ENCODE results near the gene TTC9B.

The TTC9B gene

DNA sequence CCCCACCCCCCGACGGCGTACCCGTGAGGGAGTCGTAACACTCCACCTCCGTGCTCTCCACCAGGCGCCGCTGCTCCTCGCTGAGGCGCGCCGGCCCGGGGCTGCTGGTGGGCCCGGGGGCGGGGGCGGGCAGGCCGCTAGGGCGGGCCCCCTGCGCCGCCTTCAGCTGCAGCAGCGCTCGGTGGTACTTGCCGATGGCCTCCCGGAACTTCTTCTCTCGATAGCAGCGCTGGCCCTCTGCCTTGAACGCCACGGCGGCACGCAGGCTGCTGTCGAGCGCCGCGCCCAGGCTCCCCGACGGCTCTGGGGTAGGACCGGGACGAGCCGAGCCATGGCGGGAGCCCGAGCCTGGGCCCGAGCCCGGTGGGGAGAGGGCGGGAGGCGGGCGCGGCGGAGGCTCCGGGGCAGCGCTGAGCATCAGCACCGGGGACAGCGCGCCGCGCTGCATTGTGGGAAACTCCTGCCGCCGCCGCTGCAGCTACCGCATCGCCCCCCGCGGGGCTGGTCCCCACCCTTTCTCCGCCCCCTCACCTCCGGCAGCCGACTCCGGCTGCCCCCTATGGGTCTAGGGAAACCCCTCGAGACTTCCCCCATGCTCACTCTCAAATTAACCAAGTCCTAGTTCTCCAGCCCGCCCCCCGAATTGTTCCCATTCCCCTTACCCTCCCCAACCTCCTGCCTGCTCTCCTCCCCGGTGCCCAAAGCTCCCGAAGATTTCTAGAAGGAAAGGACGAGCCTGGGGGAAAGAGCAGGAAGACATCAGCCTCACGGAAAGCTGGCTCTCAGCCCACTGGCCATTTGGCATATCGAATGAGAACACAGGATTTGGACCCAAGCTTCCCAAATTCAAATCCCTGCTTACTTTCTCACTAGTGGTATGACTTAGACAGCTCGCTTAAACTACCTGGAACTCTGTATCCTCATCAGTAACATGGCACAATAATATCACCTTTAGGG, at the start of gene TTC9B:
Gene TTC9B, minus strand, starts transcription at position 451 of the 957 bp plus-strand sequence. Its CDS starts 3 bp downstream, at position 448.
- DNase-seq = no peak

DNA sequence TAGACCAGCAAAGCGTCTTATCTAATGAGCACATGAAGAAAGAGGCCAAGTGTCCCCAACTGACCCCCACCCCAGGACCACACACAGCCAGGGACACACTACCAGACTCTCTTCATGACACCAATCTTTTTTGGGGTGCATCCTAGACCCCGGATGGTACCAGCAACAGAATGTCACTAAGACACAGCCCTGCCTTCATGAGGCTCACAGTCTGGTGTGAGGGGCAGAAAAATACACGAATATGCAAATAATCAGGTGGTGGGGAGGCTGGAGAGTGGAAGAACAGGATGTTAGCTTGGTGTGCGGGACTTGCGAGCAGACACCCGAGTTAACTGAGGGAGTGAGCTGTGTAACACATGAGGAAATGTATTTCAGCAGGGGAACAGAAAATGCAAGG, 49.4 kb upstream of the TTC9B start:
- no peak for DNase-seq

DNA sequence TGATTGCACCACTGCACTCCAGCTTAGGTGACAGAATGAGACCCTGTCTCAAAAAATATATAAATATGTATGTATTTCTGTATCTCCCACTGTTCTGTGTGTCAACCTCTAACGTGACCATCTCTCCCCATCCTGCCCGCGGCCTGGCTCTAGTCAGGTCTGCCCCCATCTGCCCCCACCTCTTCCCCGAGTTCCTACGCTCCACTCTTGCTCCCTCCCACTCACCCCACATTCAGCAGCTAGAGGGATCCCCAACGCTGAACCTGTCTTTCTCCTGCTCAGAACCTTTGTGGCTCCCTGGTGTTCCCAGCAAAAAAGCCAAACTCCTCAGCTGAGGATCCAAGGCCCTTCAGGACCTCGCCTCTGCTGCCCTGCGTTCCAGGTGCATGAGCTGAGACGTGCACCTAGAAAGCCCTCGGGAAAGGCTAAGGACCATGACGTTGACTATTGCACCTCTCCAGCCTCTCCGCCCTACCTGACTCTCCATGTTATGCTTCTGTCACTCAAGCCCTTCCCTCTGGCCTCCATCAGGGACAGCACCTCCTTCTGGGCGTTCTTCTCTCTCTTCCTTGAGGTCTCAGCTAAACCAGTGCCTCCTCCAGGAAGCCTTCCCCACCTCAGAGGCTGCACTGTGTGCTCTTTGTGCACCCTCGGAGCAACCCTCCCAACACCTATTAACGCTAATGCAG, 48.9 kb upstream of the TTC9B start:
- no peak for DNase-seq

DNA sequence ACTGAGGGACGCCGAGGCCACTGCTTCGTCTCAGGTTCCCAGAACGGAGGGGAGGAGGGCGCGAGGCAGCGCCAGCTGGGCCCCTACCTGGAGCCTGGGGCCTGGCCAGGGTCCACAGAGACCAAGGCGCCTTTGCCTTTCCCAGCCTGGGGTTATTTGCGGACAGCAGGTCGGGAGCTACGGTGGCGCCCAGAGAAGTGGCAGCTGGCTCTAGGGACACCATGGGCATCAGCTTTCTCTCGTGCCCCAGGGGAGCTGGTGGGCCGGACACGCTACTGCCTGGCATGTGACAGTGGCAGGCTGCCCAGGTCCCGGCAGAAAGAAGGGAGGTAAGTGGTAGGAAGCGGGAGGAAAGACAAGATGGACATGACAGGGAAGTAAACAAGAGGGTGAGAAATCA, 47.9 kb upstream of the TTC9B start:
- no peak for DNase-seq

DNA sequence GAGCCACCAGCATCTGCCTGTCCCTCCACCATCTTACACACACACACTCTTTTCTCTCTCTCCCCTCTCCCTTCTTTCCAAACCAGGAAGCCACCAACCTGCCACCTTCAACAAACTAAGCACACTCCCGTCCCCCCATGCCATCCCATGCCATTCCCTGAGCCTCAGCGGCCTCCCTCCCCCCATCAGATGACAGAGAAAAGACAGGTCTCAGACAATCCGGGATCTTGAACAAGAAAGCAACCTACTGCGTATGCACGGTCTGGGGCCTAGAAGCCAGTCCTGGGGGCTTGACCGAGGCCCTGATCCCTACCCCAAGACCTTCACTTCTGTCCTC, 47.5 kb upstream of the TTC9B start:
- DNase-seq = no peak

DNA sequence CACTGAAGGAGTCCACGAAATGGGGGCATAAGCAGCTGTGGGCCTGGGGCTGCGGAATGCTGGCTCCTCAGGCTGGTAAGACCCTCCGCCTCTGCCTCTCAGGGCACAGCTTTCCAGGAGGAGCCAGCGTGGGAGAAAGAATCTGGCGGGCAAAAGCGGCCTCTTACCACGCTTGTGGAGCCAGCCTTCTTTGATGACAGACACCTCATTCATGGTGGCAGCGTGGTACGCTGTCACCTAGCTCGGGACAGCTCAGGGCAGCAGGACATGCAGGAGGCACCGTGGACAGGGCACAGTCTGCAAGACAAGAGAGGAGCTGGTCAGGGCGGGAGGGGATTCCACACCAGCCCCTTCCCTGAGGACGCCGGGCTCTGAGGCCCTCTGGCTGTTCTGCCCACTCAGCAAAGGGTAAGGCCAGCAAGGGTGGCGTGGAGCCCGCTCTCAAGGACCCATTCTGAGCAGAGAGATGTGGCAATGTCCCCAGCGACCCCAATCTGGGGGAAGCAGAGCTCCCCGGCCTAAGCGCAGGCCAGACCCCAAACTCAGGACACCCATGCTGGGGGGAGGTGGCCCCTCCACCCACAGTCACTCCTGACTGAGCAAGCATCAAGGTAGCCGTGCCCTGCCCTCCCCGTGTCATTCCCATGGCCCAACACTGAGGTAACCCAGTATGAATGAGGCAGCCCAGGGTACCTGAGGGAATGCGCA, 47.0 kb upstream of the TTC9B start:
- no peak for DNase-seq

DNA sequence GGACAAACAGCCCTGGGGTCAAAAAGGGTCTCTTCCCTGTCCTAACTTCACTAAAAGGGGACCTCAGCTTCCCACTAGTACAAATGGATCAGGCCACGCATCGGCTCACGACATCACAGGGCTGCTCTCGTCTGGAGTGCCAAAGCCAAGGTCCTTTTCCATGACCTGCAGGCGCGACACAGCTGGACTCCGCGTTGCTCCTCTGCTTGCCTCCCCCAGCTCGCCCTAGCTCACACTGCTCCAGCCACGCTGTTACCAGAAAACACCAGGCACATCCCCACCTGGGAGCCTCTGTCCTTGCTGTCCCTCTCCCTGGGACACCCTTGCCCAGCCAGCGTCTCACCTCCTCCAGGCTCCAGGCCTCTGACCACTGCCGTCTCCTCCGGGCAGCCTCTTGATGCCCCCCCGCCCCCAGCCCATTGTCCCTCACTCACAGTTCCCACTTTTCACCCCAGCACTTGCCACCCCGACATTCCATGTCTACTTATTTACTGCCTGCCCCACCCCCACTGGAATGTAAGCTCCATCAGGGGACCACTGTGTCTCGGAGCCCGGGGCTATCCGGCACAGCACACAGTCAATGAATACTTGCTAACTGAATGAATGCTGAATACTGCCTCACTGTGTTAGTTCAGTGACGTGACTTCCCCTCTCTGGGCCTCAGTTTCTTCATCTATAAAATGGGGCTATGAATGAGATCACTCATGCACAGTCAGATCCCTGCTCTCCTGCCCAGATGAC, 46.3 kb upstream of the TTC9B start:
- DNase-seq = no peak

DNA sequence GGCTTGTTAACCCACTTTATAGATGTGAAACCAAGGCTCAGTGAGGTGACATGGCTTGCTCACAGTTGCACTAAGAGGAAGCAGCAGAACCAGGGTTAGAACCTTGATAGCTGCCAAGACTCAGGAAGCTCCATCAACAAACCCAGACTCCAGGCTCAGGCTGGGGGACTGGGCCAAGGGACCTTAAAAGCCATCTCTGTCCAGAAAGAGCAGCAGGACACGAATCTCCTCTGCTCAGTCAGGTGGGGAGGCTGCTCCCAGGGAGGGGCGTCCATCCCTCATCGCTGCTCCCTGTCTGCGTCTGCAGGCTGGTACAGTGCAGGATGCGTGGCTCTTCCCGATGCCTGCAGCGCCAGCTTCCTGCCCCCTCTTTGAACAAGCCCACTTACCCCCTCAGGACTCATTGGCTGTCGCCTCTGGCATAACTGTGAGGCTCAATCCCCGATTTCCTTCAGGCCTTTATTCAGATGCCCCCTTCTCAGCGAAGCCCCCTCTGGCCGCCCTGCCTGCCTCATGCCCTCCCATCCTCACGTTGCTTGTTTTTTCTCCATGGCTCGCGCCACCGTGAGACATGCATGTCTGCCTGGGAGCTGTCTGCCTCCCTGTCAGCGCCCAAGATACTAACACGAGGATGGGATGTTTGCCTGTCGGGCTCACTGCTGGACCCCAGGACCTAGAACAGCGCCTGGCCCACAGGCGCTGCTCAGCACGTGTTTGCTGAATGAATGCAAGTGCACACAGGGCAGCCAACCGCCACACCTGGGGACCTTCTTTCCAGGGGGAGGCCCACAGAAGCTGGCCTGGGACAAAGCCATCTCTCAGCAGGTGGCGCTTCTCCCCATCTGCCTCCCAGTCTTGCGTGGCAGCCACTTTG, 45.5 kb upstream of the TTC9B start:
- DNase-seq = no peak

DNA sequence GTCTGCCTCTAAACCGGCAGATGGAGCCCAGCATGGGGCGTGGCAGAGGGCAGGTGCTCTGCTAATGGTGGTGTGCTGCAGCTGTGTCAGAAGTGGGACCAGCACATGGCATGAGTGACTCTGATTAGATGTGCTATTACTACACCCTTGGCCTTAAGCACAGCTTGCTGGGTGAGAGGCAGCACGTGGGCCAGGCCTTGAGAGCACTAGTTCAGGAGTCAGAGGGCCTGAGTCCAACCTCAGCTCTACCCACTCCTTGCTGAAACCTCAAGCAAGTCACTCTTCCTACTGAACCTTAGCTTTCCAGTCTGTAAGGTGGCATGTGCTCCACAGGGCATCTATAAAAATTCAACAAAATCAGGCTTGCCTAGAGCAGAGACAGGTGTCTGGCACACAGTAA, 44.2 kb upstream of the TTC9B start:
- no peak for DNase-seq

DNA sequence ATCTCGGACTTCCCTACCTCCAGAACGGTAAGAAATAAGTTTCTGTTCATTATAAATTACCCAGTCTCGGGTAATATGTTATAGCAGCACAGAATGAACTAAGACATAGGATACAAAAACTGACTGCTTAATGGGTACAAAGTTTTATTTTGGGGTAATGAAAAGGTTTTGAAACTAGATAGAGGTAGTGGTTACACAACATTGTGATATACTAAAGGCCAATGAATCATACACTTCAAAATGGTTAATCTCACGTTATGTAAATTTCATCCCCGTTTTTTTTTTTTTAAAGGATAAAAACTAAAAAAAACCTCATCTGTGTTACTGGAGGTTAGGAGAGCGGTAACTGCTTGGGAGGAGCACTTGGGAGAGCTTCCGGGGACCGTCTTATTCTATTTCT, 43.4 kb upstream of the TTC9B start:
- DNase-seq = no peak

DNA sequence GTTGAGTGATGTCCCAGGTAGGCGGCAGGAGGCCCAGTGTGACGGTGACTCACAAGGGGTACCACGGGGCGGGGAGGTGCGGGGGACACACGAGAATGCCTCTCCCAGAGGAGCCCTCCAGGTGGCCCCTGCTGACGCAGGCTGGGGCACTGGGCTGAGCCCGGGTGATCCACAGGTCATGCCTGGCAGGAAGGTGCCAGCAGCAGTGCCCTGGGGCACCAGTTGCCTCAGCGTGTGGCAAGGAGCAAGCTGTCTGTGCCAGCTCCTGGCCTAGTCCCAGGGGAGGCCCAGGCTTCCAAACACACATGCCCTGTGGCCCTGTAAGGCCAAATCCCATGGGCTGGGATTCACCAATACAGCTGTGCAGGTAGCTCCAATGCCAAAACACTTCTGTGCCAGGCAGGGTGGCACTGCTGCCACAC, 38.9 kb upstream of the TTC9B start:
- DNase-seq = no peak

DNA sequence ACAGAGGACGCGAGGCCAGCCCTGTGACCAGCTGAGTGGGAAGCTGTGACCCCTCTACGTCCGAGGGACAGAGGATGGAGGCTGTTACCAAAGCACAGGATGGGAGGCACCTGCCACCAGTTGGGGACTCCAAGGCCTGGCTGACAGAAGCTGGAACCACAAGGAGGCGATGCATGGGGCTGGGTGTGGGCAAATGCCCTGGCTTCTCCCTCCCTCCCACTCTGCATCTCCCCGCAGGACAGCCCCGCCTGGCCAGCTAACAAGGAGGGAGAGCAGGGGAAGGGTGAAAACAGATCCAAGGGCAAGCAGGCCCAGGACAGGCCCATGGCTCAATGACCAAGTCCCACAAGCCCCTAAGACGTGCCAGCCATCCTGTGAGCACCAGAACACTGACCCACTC, 38.3 kb upstream of the TTC9B start:
- DNase-seq = no peak

DNA sequence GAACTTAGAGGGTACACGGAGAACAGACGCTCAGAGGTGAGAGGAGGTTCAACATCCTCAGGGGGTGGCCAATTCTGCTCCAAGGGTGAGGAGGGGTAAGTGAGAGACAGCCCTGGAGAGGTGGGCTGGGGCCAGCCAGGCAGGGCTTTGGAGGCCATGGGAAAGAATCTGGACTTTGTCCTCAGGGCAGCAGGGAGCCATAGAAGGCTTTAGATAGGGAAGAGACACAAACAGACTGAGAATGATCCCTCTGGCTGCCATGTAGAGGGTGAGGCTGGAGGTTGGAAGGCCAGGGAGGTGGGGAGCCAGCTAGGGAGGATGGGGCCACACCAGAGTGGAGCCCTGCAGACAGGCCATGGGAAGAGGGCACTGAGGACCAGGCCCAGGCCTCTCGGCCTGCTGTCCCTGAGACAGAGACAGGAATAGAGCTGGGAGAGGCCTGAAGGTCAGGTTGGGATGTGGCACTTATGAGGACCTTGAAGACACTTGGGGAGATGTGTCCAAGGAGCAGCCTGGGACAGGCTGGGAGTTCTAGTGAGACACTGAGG, 37.5 kb upstream of the TTC9B start:
- no peak for DNase-seq

DNA sequence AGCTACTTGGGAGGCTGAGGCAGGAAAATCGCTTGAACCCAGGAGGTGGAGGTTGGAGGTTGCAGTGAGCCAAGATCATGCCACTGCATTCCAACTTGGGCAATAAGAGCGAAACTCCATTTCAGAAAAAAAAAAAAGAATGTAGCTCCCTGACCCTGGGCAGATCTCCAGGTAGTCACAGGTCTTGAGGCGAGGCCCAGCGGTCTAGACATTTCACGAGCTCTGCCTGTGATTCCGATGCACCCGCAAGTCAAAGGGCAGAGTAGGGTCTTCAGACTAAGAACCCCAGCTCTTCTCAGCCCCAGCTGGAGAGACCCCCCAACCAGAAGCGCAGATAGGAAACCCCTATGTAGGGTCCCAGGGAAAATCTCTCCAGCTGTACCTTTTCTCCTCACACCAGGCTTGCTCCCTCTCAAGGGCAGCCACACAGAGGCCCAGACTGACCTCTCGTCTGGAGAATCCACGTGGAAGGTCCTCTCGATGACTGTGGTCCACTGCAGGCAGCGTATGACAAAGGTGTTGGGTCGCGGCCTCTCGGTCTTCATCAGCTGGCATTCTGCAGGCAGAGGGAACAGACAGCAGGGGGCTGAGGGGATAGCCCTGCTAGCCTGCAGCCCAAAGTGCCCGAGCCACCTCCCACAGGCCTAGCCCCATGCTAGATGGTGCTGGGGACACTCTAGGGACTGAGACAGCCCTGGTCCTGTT, 36.7 kb upstream of the TTC9B start:
- DNase-seq = no peak

DNA sequence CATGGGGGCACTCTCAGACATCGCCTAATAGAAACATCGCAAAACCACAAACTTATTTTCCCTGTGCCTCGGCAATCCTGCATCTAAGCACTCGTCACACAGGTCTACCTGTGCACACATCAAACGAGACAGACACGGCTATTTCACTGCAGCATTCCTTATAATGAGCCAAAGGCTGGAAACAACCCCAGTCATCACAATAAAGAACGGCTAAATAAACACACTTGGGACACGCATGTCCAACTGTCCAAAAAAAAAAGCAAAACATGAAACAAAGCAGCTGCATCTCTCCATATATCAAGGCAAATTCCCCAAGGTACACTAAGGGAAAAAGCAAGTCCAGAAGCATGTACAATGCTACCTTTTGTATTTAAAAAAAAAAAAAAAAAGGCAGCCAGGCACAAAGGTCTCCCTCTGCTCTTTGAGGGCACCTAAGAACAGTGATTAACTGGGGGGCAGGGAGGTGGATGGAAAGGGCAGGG, 35.5 kb upstream of the TTC9B start:
- no peak for DNase-seq

DNA sequence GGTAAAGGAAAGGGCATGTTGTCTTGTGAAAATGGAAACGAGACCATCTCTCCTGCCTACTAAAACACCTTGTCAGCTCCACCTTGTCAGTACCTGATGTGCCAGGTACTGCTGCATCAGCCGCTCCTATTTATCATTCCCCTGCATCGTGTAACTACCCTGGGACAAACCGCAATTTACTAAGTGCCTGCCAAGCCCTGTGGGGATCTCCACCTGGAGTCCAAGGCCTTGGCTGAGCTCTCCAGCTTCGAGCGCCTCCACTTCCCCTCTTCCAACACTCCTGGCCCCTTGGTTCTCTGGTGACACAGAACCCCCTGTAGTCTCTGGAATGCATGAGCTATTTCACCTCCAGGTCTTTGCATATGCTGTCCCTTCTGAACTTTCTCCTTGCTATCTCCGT, 34.2 kb upstream of the TTC9B start:
- no peak for DNase-seq

DNA sequence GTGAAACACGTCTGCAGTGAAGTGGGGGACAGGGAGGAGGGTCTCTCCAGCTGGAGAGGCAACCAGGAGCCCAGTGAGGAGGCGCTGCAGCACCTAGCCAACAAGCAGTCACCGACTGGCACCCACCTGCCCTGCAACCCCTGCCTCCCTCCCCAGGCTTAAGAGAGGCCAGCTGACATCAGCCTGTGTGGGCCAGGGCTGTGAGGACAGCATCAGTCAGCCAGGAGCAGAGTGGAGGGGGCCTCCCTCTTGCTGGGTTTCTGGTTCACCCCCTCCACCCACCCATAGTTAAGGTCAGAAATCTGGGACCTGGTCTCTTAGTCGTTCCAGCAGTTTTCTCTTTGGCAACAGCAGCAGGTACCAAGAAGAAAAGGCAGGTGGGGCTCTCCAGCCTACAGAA, 33.8 kb upstream of the TTC9B start:
- no peak for DNase-seq

DNA sequence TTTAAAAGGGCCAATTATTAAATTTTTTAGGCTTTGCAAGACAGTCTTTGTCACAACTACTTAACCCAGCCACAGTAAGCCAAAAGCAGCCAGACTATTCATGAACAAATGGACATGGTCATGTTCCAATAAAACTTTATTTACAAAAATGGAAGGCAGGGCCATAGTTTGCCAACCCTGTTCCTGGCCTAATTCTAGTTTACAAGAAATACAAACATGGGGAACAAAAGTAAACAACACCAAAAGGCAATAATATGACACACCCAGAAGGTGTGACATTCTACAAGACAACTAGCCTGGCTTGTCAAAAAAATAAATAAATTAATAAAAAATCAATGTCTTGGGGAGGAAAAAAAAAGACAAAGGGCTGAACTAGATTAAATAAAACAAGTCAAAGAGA, 33.1 kb upstream of the TTC9B start:
- no peak for DNase-seq

DNA sequence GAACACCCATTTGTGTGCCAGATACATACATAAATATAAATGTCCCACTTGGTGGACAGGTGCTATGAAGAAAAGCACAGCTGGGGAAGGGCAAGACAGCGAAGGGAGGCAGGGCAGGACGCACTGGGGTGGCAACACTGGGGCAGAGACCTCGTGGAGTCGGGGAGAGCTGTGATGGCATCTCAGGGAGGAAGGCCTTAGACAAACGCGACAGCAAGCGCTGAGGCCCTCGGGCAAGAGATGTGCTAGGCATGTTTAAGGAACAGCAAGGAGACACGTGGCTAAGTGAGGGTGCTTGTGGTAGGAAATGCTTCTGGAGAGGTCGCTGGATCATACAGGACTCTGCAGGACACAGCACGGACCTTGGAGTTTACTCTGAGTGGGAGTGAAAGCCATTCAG, 31.6 kb upstream of the TTC9B start:
- no peak for DNase-seq

DNA sequence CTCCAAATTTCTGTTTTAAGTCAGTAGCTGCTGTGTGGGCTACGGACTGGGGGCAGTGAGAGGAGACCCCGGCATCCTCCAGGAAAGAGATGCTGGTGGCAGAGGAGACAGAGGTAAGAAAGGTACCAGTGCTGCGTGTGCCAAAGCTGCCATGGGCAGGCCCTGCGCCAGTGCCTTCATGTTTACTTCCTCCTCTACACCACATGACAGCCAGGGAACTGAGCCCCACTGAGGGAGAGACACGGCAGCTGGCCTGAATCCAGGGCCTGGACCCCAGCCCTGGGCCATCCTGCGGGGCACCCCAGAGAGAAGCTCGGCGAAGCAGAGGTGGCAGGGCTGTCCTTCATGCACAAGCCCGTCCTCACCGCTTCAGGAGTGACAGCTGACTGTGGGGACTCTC, 31.0 kb upstream of the TTC9B start:
- no peak for DNase-seq

DNA sequence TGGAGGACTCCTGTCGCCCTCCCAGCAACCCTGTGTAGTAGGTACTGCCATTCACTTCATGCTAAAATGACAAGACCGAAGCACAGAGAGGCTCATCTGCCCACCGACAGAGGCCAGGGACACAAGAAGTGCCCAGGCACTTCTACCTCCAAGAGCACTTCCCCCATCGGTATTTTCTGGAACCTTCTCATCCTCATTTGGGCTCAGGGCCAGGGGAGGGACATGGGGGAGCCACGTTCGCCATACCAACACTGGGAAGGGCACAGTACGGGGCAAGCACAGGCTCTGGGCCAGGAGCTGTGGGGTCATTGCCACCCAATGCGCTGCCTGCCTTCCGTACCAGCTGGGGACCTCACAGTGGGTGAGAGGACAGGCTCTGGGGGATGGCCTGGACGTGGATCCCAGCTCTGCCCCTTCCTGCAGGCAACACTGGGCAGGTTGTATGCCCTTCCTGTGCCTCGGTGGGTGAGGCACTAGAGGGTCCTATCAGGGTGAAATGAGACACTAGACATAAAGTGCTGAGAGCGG, 29.6 kb upstream of the TTC9B start:
- DNase-seq = no peak
